Prostate gland (tissue), 2 donors: Measurements from ENCODE around the gene TOGARAM2.

Experiments
- POLR2A ChIP-seq: fragments of 450-650 bp; IDR thresholded peaks from one replicate; pipeline ENCODE4 v1.6.1; 2016; ENCODE audit warnings: antibody characterized with exemption, mild to moderate bottlenecking
- POLR2AphosphoS5 ChIP-seq: sonication (generic); formaldehyde crosslinking; IDR thresholded peaks from one replicate; pipeline ENCODE4 v1.6.1; 2017; ENCODE audit warnings: antibody characterized with exemption
- TF ChIP-seq, protein P1 (sequence below), 4 experiments: fragments of 200-600 bp in 2 of 4; fragments of 450-650 bp in 2 of 4; sonication (generic) in 2 of 4; IDR thresholded peaks; 1 replicate in 3 of 4; 2 replicates in 1 of 4; pipeline ENCODE4 v1.5.1; 2016 to 2019; ENCODE audit warnings: antibody characterized with exemption in 4 of 4, mild to moderate bottlenecking in 2 of 4, moderate library complexity in 2 of 4

DNA sequence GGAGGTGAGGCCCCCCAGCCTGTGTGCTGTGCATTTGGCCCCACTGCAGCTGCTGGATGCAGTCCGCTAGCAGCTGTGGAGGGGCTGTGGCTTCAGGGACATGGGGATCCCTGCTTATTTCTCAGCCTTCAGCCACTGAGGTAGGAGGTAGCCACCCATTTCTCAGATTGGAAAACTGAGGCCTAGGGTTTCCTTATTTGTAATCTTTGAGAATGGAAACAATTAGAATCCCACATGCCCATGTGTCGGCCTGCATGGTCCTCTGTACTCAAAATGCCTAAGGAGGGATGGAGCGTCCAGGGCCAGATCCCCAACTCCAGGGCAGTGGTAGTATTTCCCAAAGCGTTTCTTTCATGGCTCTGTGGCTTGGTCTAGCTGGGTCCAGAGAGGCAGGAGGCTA is 42.1 kb downstream of the TOGARAM2 start:
- TF ChIP-seq, protein P1, sequence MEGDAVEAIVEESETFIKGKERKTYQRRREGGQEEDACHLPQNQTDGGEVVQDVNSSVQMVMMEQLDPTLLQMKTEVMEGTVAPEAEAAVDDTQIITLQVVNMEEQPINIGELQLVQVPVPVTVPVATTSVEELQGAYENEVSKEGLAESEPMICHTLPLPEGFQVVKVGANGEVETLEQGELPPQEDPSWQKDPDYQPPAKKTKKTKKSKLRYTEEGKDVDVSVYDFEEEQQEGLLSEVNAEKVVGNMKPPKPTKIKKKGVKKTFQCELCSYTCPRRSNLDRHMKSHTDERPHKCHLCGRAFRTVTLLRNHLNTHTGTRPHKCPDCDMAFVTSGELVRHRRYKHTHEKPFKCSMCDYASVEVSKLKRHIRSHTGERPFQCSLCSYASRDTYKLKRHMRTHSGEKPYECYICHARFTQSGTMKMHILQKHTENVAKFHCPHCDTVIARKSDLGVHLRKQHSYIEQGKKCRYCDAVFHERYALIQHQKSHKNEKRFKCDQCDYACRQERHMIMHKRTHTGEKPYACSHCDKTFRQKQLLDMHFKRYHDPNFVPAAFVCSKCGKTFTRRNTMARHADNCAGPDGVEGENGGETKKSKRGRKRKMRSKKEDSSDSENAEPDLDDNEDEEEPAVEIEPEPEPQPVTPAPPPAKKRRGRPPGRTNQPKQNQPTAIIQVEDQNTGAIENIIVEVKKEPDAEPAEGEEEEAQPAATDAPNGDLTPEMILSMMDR (IDR thresholded peaks at IDR 0.05), result no peak
- no peak for TF ChIP-seq POLR2A
- no peak for TF ChIP-seq POLR2AphosphoS5
